Activated CD4-positive, alpha-beta T cell treated with anti-CD3 and anti-CD28 coated beads, Interleukin-2, amount 50 U/mL, for 4 hours (primary cell): Measurements from ENCODE around the gene CCDC124.

Experiments used
- DNase-seq, 2 experiments: peaks; one replicate each; pipeline ENCODE4 v3.0.0-alpha.2; 2020

CCDC124 gene

DNA sequence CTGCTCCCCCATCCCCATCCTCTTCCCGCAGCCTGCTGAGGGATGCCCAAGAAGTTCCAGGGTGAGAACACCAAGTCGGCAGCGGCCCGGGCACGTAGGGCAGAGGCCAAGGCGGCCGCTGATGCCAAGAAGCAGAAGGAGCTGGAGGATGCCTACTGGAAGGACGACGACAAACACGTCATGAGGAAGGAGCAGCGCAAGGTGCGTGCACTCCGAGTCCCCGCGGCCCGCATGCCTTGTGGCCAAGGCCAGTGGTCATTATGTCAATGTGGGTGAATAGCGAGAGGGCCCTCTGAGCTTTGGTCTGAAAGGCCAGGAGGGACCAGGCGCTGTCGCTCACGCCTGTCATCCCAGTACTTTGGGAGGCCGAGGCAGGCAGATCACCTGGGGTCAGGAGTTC lies 3.6 kb downstream of the CCDC124 start:
- DNase-seq, result no peak

DNA sequence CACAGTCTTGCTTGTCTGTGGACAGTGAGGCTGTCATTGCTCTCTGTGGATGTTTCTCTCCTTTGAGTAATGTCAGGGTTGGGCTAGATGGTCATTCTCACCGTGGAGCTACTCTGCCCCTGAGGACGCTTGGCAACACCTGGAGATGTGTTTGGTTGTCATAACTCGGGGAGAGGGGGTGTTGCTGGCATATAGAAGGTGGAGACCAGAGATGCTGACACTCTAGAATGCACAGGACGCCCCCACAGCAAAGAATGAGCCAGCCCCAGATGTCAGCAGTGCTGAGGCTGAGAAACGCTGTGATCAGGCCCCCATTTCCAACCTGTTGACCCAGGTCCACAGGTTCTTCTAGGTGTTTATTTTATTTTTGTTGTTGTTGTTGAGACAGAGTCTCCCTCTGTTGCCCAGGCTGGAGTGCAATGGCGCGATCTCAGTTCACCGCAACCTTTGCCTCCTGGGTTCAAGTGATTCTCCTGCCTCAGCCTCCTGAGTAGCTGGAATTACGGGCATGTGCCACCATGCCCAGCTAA lies 4.6 kb downstream of the CCDC124 start:
- no peak for DNase-seq

DNA sequence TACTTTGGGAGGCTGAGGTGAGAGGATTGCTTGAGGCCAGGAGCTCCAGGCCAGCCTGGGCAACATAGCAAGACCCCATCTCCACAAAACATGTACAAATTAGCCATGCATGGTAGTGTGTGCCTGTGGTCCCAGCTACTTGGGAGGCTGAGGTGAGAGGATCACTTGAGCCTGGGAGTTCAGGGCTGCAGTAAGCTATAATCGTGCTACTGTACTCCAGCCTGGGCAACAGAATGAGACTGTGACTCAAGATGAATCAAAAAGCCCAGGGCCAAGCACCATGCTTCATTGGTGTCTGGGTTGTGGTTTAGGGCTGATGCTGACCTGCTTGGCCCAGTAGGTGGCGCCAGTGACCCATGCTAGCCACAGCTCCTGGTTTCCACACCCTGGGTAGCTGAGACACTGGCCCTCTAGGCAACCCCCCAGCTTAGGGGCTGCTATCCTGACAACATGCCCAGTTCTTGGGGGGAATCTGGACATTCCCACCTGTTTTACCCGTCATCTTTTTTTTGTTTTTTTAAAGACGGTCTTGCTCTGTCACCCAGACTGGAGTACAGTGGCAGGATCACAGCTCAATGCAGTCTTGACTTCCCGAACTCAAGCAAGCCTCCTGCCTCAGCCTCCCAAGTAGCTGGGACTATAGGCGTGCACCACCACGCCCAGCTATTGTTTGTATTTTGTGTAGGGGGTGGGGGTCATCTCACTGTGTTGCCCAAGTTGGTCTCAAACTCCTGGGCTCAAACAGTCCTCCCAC lies 5.5 kb downstream of the CCDC124 start:
- peak; percentile 81 to 84 for DNase-seq

DNA sequence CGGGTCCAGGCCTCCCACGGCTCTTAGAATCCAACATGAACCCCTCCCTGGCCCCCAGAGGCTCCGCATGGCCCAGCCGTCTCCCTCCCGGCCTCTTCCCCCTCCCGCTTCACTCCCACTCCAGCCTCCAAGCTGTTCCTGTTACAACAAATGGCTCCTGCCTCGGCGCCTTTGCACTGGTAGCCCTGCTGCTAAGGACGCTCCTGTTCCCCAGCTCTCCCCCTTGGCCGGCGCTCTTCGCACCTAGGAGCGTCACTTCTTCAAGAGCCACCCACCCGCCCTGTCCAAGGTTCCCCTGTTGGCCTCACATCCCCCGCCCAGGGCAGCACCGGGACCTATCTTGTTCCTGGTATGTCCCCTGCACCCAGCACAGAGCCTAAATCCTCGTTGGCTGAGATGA lies 9.4 kb downstream of the CCDC124 start:
- no peak for DNase-seq

DNA sequence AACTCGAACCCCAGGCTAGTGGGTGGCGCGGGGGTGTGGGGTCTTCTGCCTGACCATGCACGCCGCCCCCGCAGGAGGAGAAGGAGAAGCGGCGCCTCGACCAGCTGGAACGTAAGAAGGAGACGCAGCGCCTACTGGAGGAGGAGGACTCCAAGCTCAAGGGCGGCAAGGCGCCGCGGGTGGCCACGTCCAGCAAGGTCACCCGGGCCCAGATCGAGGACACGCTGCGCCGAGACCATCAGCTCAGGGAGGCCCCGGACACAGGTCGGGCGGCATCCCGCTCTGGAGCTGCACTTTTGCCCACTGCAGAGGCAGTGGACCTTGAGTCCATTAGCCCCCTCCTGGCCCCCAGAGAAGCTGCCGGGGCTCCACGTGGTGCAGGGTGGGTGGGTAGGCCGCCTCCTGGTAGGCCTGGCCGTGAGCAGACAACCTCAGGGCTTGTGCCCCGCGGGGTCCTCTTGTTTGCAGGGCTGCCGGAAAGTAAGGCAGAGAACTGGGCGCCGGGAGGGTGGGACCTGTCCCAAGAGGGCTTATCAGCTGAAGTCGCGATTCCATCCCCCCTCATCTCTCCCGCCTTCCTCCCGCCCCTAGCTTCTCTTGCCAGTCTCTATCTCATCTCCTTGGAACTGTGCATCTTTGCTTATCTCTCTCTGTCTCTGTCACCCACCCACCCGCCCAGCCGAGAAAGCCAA lies 9.9 kb downstream of the CCDC124 start:
- DNase-seq, result no peak

DNA sequence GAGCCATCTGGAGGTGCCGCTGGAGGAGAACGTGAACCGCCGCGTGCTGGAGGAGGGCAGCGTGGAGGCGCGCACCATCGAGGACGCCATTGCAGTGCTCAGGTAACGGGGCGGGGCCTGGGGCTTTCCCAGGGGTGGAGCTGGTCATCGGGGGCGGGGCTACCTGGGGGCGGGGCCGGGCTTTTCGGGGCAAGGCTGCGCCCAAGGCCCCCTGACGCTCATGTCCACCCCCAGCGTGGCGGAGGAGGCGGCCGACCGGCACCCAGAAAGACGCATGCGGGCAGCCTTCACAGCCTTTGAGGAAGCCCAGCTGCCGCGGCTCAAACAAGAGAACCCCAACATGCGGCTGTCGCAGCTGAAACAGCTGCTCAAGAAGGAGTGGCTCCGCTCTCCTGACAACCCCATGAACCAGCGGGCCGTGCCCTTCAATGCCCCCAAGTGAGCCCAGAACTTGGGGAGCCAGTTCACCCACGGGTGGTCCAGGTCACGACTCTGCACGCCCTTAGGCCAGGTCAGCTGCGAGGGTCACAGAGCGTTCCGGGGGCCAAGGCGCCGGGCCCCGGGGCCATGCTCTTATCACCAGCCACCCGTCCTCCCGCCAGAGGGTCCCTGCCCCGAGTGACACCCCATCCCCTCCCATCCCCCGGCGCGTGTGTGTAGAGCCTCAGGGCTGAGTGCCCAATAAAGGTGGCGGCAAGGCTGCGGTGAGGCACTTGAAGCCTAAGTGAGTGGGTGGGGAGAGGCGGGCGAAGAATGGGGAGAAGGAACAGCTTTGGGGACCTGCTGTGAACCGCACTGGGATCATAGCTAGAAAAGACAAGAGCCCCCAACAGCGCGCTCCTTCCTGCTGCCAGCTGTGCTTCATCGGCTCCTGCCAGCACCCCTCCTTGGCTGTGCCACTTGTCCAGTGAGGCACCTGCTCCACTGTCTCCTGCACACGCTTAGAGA lies 10.7 kb downstream of the CCDC124 start:
- no peak for DNase-seq

DNA sequence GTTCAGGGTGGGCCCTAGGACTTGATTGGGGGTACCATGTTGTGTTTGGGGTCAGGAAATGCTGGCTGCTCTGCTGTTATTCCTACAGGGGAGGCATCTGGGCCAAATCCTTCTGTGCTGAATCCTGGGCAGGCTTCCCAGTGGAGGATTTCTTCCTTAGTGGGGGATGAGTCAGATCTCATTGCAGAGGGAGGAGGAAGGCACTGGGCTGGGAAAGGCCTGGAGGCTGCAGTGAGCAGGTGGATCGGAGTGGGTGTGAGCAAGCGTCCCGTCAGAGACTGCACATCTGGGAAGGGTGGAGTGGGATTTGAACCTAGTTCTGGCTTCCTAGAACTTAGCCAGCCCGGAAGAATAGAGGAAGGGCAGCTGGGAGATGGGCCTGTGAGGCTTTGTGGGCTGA lies 11.5 kb downstream of the CCDC124 start:
- DNase-seq, result no peak

DNA sequence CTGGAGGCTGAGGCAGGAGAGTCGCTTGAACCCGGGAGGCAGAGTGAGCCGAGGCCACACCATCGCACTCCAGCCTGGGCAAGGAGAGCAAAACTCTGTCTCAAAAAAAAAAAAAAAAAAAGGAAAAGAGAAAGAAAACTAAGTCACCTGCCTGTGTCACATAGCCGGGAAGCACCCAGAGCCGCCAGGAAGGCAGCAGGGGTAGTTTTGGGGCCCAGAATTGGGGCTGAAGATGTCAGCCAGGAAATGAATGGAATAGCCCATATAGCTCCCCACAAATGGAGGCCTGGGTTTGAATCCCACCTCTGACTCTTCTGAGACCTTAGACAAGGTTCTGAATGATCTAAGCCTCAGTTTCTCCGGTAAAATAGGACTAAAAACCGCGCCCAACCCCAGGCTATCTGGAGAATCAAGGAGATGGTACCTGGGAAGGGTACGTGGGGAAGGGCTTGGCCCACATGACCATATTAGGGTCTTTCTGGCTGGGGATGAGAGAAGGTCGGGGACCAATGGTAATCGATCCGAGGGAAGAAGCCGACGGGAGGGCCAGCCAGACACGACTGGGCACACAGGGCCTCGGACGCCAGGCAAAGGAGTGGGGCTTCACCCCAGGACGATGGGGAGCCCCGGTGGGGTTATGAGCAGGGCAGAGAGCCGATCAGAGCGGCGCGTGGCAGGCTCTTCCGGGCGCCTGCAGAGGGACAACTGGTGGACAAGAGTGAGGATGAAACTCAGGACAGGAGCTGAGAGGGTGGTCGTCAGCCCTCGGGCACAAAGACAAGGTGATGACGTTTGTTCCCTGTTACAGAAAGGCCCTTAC lies 14.4 kb downstream of the CCDC124 start:
- DNase-seq, result peak in 1 of 2 experiments; percentile 23

DNA sequence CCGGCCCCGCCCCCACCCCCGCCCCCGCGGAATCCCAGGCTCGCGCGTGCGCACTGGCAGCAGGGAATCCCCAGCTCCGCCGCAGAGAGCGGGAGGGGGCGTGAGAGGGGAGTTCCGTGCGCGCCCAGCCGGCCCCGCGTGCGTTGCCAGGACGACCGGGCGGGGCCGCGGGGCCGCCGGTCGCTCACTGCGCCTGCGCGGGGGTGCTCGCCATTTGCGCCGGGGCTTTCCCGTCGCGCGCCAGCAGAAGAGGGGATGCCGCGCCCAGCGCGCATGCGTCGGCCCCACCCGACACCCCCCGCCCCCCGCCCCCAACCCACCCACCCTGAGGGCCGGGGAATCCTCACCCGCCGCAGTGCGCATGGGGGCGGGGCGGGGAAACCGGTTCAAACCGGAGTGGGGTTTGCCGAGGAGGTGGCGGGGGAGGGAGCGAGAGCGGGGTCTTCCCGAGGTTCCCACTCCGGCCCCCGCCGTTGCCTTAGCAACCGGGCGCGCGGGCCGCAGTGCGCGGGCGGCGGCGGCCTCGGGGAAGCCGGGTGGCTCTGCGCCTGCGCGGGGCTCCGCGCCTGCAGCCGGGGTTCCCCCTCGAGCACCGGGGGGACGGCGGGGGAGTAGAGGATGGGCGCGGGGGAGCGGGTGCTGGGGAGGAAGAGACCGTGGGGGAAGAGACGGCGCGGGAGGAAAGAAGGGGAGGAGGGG lies 15.1 kb downstream of the CCDC124 start:
- peak; percentile 89 to 93 for DNase-seq

DNA sequence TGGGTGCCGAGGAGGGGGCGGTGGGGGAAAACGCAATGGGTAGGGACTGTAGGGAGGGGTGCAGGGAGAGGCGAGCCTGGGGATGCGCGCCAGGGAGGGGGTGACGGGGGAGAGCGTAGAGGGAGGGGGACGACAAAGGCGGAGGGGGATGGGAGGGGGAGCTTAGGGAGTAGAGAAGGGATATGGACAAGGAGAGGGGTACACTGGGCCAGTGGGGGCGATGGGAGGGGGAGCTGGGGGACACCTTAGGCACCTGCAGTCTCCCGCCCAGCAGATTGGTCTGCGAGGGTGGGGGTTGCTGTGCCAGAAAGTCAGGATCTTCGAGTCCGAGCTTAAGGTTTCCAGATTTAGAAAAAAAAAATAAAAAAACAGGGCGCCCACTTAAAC lies 15.7 kb downstream of the CCDC124 start:
- no peak for DNase-seq

DNA sequence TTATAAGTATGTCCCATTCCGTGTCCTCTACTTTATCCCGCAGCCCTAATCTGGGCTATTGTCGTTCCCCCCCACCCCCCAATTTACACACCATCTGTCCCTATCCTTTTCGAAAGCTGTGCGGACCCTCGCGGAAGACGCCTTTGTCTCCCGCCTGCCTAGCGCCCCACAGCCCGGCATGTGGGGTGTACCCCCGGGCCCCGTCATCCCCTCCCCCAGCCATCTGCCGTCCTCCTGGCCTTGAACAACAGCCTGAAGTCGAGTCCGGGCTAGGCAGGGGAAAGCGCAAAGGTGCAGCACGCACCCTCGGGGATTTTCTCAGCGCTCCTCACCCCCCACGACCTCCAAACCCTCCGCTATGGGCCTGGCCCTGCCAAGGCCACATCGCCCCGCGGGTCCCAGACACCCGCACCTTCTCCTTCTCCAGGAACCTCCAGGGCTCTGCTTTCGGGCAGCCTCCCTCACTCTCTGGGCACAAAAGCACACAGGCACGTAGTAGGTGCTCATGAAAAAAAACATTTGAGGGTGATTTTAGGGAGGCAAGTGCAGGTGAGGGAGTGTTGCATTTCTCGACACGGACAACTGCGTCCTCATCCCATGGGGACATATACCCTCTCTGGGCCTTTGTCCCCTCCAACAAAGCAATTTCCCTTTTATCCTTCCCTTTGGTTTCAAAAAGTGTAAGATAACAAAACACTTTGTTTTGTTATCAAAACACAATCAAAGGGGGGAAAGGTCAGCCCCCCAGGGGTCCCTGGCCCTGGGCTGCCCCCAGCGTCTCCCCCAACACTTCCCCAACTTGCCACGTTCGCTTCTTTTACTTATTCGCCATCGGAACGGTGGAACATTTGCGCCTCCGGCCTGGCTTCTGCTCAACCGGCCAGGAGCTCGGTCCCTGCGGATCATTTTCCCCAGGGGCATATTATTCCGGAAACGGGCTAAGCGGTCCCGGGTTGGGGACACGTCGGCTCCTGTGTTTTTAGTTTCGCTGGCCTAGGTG lies 16.4 kb downstream of the CCDC124 start:
- no peak for DNase-seq

DNA sequence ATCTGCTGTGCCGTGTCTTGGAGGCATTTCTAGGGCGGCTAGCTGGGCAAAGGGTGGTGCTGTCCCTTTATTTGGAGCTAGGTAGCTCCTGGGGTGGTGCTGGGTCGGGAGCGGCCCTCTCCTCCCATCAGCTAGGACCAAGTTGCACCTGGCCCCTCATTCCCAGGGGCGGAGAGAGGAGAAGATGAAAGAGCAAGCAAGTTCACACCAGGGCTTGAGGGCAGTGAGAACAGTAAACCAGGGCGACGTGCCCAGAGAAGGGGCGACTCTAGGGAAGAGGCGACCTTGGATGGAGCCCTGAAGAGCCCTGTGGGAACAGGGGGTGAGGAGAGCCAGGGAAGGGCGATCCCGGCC lies 17.1 kb downstream of the CCDC124 start:
- DNase-seq, result no peak

DNA sequence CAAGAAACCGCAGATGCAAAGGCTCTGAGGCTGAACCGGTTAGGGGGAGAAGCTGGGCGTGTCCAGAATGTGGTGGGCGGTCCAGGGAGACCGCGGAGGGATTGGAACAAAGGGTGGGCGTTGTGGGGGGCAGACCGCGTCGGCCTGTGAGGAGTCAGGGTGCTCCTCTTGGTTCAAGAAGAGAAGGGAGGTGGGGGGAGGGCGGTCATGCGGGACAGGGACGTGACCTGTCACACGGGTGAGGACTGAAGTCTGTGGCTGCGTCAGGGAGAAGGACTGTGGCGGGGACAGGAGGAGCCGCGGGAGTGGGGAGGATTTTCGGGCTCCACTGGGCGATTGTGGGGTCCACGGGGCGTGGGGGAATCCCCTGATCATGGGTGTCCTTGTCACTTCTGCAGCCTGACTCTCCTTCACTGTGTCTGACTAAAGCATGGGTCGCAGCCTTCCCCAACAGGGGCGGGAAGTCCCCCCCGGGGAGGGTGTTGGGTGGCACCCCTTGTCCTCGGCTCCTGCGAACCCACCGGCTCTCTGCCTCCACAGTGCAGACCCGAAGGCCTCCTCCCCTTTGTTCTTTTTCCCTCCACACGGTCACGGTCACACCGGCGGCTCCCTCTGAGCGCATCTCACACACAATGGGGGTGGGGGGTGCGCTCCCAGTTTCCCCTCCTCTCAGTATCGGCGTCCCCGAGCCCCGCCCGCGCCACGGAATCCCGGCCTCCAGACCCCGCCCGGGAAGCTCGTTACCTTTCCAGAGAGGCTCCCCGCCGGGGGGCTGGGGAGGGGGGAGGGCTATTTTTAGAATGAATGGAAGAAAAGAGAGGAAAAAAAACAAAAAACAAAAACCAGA lies 17.7 kb downstream of the CCDC124 start:
- no peak for DNase-seq

DNA sequence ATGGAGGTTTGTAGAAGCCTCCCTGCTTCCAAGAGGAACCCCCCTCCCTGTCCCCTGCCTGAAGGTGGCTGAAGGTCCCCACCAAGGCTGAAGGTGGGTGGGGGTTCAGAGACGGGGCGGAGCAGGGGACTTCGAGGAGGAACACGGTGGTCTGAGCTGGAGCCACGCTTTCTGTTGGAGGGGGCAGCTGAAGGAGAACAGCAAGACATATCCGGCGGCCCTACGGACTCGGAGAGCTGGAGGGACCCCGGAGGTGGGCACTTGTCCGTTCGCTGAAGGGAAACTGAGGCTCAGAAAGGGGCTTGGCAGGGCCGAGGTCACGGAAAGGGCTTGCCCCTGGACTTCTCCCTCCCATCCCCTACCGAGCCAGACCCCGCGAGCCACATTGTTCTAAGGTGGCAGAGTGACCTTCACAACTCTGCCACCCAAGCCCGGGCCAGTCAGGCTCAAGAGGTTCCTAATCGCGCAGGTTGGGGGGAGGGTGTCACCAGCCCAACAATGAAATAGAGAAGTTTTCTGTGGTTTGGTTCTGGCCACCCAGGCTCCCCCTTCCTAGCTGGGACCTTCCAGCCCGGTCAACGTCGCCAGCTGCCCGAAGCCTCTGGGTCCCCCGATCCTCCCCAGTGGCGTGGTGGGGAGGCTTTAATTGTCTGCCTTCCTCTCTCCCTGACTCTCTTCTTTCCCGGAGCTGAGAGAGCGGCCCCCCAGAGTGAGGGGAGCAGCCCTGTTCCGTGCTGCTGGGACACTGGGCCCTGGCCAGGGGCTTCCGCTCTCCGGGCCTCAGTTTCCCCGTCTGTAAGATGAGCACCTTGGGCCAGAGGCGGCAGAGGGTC lies 18.6 kb downstream of the CCDC124 start:
- DNase-seq, result no peak

DNA sequence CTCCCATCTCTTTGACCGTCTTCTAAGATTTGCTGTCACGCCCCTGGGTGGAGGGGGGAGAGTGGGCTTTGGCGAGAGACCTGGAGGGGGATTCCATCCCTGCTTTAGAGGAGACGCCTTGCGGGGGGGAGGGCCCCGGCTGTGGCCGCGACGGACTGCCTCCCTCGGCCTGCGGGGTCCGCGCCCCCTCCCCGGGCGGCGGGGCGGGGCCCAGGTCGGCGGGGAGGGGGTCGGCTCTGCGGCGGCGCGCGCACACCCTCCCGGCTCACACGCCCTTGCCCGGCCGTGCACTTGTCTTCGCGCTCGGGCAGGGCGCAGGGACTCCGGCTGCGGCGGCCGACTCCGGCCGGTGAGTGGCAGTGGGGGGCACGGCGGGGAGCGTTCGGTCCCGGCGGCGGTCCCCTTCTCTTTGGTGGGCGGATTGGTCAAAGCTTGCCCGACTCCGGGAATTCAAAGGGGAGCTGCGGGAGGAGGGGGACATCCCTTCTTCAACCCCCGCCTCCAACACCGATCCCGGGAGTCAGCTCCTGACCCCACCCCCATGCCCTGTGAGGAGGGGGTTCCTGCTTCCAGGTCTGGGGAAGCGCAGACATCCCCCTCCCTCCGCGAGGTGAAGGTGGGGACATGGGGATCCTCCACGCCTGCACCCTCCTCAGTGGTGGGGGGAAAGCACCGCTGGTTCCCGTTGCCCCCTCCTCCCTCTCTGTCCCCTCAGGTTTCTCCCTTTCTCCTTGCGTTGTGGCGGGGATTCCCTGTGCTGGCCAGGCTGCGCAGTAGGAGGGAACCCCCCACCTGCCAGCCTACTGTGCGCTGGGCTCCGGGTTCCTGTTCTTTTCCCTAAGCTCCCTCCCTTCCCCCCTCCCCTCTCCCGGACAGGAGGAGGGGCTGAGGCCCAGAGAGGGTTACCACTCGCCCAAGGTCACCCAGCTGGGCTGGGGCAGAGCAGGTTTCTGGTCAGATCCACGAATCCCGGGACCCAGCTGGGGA lies 19.5 kb downstream of the CCDC124 start:
- no peak for DNase-seq

DNA sequence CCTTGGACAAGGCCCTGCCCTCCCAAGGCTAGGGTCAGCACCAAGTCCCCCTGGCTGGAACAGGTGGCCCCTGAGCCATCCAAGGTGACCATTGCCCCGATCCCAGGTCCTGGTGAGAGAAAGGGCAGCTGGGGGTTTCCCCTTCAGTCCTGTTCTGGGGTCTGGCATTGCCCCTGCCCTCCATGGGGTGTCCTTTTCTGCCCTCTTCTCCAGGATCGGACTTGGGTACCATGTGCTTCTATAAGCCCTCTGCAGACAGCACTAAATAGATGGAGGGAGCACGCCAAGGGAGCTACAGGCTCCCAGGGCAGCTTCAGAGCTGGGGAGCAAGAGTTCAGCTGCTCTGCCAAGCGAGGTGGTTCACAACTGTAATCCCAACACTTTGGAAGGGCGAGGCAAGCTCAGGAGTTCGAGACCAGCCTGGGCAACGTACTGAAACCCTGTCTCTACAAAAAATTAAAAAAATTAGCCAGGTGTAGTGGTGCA lies 20.5 kb downstream of the CCDC124 start:
- DNase-seq, result no peak

DNA sequence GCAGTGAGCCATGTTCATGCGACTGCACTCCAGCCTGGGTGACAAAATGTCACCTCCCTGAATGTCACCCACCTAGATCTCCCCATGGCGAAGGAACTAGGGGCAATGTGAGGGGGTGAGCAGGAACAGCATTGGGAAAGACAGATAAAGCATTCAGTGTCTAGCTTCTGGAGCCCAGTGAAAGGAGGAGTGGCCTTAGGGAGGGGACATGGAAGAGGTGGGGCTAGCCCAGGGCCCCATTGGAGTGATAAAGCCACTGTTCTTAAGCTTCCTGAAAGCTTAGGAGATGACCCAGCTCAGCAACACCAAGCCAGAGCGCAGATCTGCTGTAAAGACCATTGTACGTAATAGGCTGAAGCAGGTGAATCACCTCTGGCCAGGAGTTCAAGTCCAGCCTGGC lies 21.1 kb downstream of the CCDC124 start:
- DNase-seq, result no peak
